GM18505 (cell line): Measurements from ENCODE around the gene GLRX3.

Experiments
- ATAC-seq: cut with Tn5 transposase; IDR thresholded peaks from one replicate; pipeline ENCODE4 v1.9.1; 2021; ENCODE audit not compliant: unreplicated experiment
- POLR2A ChIP-seq: IDR thresholded peaks from 4 replicates; pipeline ENCODE4 v1.6.1; 2011; ENCODE audit warnings: borderline replicate concordance; ENCODE audit not compliant: insufficient read depth, insufficient read length; ENCODE audit errors: extremely low read depth

GLRX3 gene

GRCh38 chr10:130121486-130122079, 14.6 kb upstream of the GLRX3 start:
- no peak for TF ChIP-seq POLR2A
- no peak for ATAC-seq

GRCh38 chr10:130127364-130128061, 8.7 kb upstream of the GLRX3 start:
- TF ChIP-seq POLR2A = no peak
- ATAC-seq = peak; percentile 91

- no peak for TF ChIP-seq POLR2A
- ATAC-seq = no peak
These were observed 8.0 kb upstream of the GLRX3 start for GRCh38 chr10:130128062-130128781.

- TF ChIP-seq POLR2A = no peak
- ATAC-seq = no peak
These were observed 7.3 kb upstream of the GLRX3 start for GRCh38 chr10:130128922-130129321.

GRCh38 chr10:130135676-130136225, 440 bp upstream of the GLRX3 start:
- ATAC-seq = peak; percentile 11
- TF ChIP-seq POLR2A = no peak

- no peak for TF ChIP-seq POLR2A
These were observed 878 bp downstream of the GLRX3 start for GRCh38 chr10:130137090-130137448.

GRCh38 chr10:130137659-130138478, 1.7 kb downstream of the GLRX3 start:
- TF ChIP-seq POLR2A = no peak

More at GRCh38 chr10:130137090-130137448, 878 bp downstream of the GLRX3 start:
- ATAC-seq = no peak

GRCh38 chr10:130138479-130138866, 2.3 kb downstream of the GLRX3 start:
- no peak for TF ChIP-seq POLR2A
- no peak for ATAC-seq

More at GRCh38 chr10:130137659-130138478, 1.7 kb downstream of the GLRX3 start:
- ATAC-seq = no peak

- TF ChIP-seq POLR2A = no peak
- no peak for ATAC-seq
These were observed 4.2 kb downstream of the GLRX3 start for GRCh38 chr10:130140425-130140824.

GRCh38 chr10:130141038-130141437, 4.8 kb downstream of the GLRX3 start:
- TF ChIP-seq POLR2A = no peak
- no peak for ATAC-seq

GRCh38 chr10:130141460-130141859, 5.3 kb downstream of the GLRX3 start:
- peak; percentile 29 for ATAC-seq
- no peak for TF ChIP-seq POLR2A

- peak; percentile 81 for ATAC-seq
- TF ChIP-seq POLR2A = no peak
These were observed 5.7 kb downstream of the GLRX3 start for GRCh38 chr10:130141878-130142277.

GRCh38 chr10:130146042-130146441, 9.9 kb downstream of the GLRX3 start:
- no peak for ATAC-seq
- TF ChIP-seq POLR2A = no peak
